SK-N-SH (cell line): ENCODE results near the gene CCSER1. TPM values are rescaled to one million over a fixed set of nuclear protein-coding genes. Genes with fewer than 3 reads are reported as not detected.

Experiments used
- CTCF ChIA-PET: fragments of 300-600, 350-600 bp; formaldehyde crosslinking; extraction: SDS; loops from one replicate; lab custom pipeline; 2021; lab: Yijun Ruan, JAX
- POLR2A ChIA-PET: fragments of 350-600 bp; sonication (Branson Sonifier 250); formaldehyde crosslinking; extraction: SDS; loops from one replicate; lab custom pipeline; 2020; ENCODE audit warnings: antibody characterized with exemption, inconsistent platforms; lab: Yijun Ruan, JAX
- DNase-seq: peaks from one replicate; pipeline ENCODE4 v3.0.0; 2012
- H2AFZ ChIP-seq: fragments of 200-600 bp; sonication (generic); 2 replicates; pipeline ENCODE4 v1.8.1; 2016; ENCODE audit warnings: antibody characterized with exemption, mild to moderate bottlenecking, low read depth
- H3F3A ChIP-seq: fragments of 200-600 bp; sonication (generic); replicated peaks from 2 replicates; pipeline ENCODE3; 2016; ENCODE audit warnings: antibody characterized with exemption, mild to moderate bottlenecking; ENCODE audit not compliant: insufficient read depth
- H3K27ac ChIP-seq, 2 experiments: fragments of 200-500 bp in 1 of 2; fragments of 200-600 bp in 1 of 2; sonication (Bioruptor generic) in 1 of 2; sonication (generic), shearing (Covaris generic) in 1 of 2; 2 replicates each; pipeline versions ENCODE4 v1.5.1 to v1.6.1; 2014 to 2016; ENCODE audit warnings: low read depth in 2 of 2, inconsistent platforms in 1 of 2, low read length in 1 of 2, mild to moderate bottlenecking in 1 of 2, mixed read lengths in 1 of 2
- H3K27me3 ChIP-seq: fragments of 200-600 bp; sonication (generic), shearing (Covaris generic); 2 replicates; pipeline ENCODE4 v1.6.1; 2016; ENCODE audit warnings: mixed run types; ENCODE audit not compliant: insufficient read depth
- H3K36me3 ChIP-seq, 2 experiments: fragments of 200-500 bp in 1 of 2; fragments of 200-600 bp in 1 of 2; sonication (Bioruptor generic) in 1 of 2; sonication (generic) in 1 of 2; replicated peaks in 1 of 2; 2 replicates each; pipeline versions ENCODE3 to v1.5.1; 2014 to 2016; ENCODE audit warnings: low read length in 1 of 2, mild to moderate bottlenecking in 1 of 2; ENCODE audit not compliant: insufficient read depth in 2 of 2, control insufficient read depth in 1 of 2
- H3K4me1 ChIP-seq, 2 experiments: fragments of 200-500 bp in 1 of 2; fragments of 200-600 bp in 1 of 2; sonication (Bioruptor generic) in 1 of 2; sonication (generic), shearing (Covaris generic) in 1 of 2; 2 replicates each; pipeline versions ENCODE4 v1.5.1 to v1.6.1; 2014 to 2016; ENCODE audit warnings: low read depth in 1 of 2, low read length in 1 of 2, mixed run types in 1 of 2; ENCODE audit not compliant: insufficient read depth in 2 of 2, control insufficient read depth in 1 of 2
- H3K4me2 ChIP-seq: fragments of 200-600 bp; sonication (generic), shearing (Covaris generic); 2 replicates; pipeline ENCODE4 v1.6.1; 2017; ENCODE audit warnings: mixed run types
- H3K4me3 ChIP-seq, 2 experiments: fragments of 200-500 bp in 1 of 2; fragments of 200-600 bp in 1 of 2; sonication (Bioruptor generic) in 1 of 2; sonication (generic), shearing (Covaris generic) in 1 of 2; 2 replicates each; pipeline versions ENCODE4 v1.5.1 to v1.8.1; 2014 to 2016; ENCODE audit warnings: low read depth in 2 of 2, inconsistent platforms in 1 of 2, low read length in 1 of 2, mild to moderate bottlenecking in 1 of 2, mixed read lengths in 1 of 2, moderate library complexity in 1 of 2
- H3K79me2 ChIP-seq: fragments of 200-600 bp; sonication (generic); 2 replicates; pipeline ENCODE4 v1.8.1; 2017; ENCODE audit warnings: mild to moderate bottlenecking; ENCODE audit not compliant: insufficient read depth
- H3K9ac ChIP-seq: fragments of 200-600 bp; sonication (generic); 2 replicates; pipeline ENCODE4 v1.6.1; 2017; ENCODE audit warnings: mixed run types
- H3K9me2 ChIP-seq: fragments of 200-600 bp; sonication (generic); 2 replicates; pipeline ENCODE4 v1.6.1; 2017; ENCODE audit warnings: mixed run types
- H3K9me3 ChIP-seq: fragments of 200-600 bp; sonication (generic); 2 replicates; pipeline ENCODE4 v1.6.1; 2017; ENCODE audit warnings: mixed run types, mild to moderate bottlenecking, moderate library complexity
- H4K20me1 ChIP-seq: fragments of 200-600 bp; sonication (generic); 2 replicates; pipeline ENCODE4 v1.6.1; 2017; ENCODE audit warnings: mild to moderate bottlenecking, mixed run types; ENCODE audit not compliant: insufficient read depth
- CTCF ChIP-seq: fragments of 200-600 bp; sonication (generic); IDR thresholded peaks from 2 replicates; pipeline ENCODE4 v1.6.1; 2017; ENCODE audit warnings: antibody characterized with exemption, mild to moderate bottlenecking, moderate library complexity
- ELF1 ChIP-seq: IDR thresholded peaks from 2 replicates; pipeline ENCODE4 v1.4.0; 2012
- EP300 ChIP-seq, 2 experiments: IDR thresholded peaks; 2 replicates each; pipeline versions ENCODE4 v1.4.0 to v1.6.1; 2012; ENCODE audit warnings: borderline replicate concordance in 1 of 2, low read depth in 1 of 2, low read length in 1 of 2
- GABPA ChIP-seq: IDR thresholded peaks from 2 replicates; pipeline ENCODE4 v1.4.0; 2012; ENCODE audit warnings: low read depth, mild to moderate bottlenecking
- GATA2 ChIP-seq: sonication (generic); formaldehyde crosslinking; IDR thresholded peaks from 2 replicates; pipeline ENCODE4 v1.5.0; 2020; ENCODE audit warnings: mild to moderate bottlenecking, missing genetic modification reagents
- IRF3 ChIP-seq: fragments of 150-350 bp; IDR thresholded peaks from 2 replicates; pipeline ENCODE4 v1.6.1; 2016; ENCODE audit warnings: mild to moderate bottlenecking, low read depth, low read length
- JUND ChIP-seq: IDR thresholded peaks from 2 replicates; pipeline ENCODE4 v1.4.0; 2012
- MEF2A ChIP-seq: IDR thresholded peaks from 2 replicates; pipeline ENCODE4 v1.4.0; 2012; ENCODE audit warnings: low read depth, borderline replicate concordance
- MXI1 ChIP-seq: IDR thresholded peaks from 2 replicates; pipeline ENCODE4 v1.6.1; 2012; ENCODE audit warnings: mild to moderate bottlenecking, low read depth, low read length, improper control_type of control experiment
- NFIC ChIP-seq: IDR thresholded peaks from 2 replicates; pipeline ENCODE4 v1.4.0; 2012; ENCODE audit warnings: borderline replicate concordance
- RCOR1 ChIP-seq: fragments of 150-350 bp; IDR thresholded peaks from 2 replicates; pipeline ENCODE4 v1.6.1; 2017; ENCODE audit warnings: antibody characterized with exemption, low read length
- RXRA ChIP-seq: IDR thresholded peaks from 2 replicates; pipeline ENCODE4 v1.4.0; 2012; ENCODE audit warnings: low read depth, mild to moderate bottlenecking, borderline replicate concordance
- SMC3 ChIP-seq: IDR thresholded peaks from 2 replicates; pipeline ENCODE4 v1.6.1; 2012; ENCODE audit warnings: low read depth, low read length, improper control_type of control experiment
- TCF12 ChIP-seq: IDR thresholded peaks from 2 replicates; pipeline ENCODE4 v1.4.0; 2012
- ZBTB33 ChIP-seq: IDR thresholded peaks from 2 replicates; pipeline ENCODE4 v1.4.0; 2012; ENCODE audit warnings: low read depth, borderline replicate concordance
- WGBS: methylation state at CpG from one replicate; pipeline ENCODE4 v1.1.6; 2017; ENCODE audit warnings: low lambda C conversion rate; 5-methylcytosine and 5-hydroxymethylcytosine counted together
- polyA plus RNA-seq, 3 experiments: library from polyadenylated mRNA; depleted of rRNA; stranded (reverse); fragments of >200 nt; gene quantifications; 2 replicates each; pipeline ENCODE4 v1.2.3, GENCODE V29; 2012

CCSER1 gene
- polyA plus RNA-seq, 1 of the 3 experiments (the other 2 are of a cell fraction) = 0.05 TPM

- POLR2A ChIA-PET = no interaction called here
- Histone ChIP-seq H3K36me3 (no peaks in the 10 kb centered on the region), H2AFZ (no peak overlapping the region), H3K9me3 (no peaks in the 10 kb centered on the region), H3K4me2 (no peak overlapping the region), H3K9ac (no peak overlapping the region), H3K4me1 (peaks cover 0 to 2% of the 10 kb centered on the region in 2 experiments; a peak in 1 of 4 replicates), H3K79me2 (no peaks in the 10 kb centered on the region), H3F3A (no peaks in the 10 kb centered on the region), H3K27me3 (no peaks in the 10 kb centered on the region), H3K9me2 (no peaks in the 10 kb centered on the region), H3K27ac (no peak overlapping the region), H3K4me3 (no peak overlapping the region), H4K20me1 (no peaks in the 10 kb centered on the region)
- TF ChIP-seq IRF3 (no peak), SMC3 (no peak), EP300 (IDR thresholded peaks at IDR 0.05; ENCODE audit: borderline replicate concordance in 1 of 2, low read depth in 1 of 2, low read length in 1 of 2) (no peak)
- WGBS = 5% methylated on average over 1 of the region's 1 CpG
- DNase-seq = no peak
- CTCF ChIA-PET = no interaction called here
These were observed 1000.6 kb downstream of the CCSER1 start for GRCh38 chr4:91127831-91128230.

DNA sequence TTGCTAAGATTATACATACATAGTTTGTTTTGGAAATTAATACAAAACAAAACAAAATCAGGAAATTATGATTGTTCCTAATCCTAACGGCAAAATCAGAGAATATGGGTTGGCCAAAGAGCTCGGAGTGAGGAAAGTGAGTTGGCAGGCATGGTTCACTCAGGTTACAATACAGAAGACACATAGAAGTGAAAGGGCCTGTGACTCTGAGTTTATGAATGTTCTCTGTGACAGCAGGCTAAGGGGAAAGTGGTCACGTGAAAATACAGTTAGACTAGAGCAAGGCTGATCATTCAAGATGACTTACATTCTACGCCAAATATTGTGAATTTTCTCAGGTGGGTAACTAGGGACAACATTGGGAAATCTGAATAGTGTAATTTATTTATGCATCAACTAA, 1001.3 kb downstream of the CCSER1 start:
- ChIA-PET CTCF (no interaction called here), POLR2A (no interaction called here)
- Histone ChIP-seq H4K20me1 (no peaks in the 10 kb centered on the region), H3K79me2 (no peaks in the 10 kb centered on the region), H3K9me2 (no peaks in the 10 kb centered on the region), H3K4me3 (no peak overlapping the region), H2AFZ (no peak overlapping the region), H3K9ac (no peak overlapping the region), H3K36me3 (no peaks in the 10 kb centered on the region), H3K9me3 (no peaks in the 10 kb centered on the region), H3K4me1 (peaks cover 0 to 2% of the 10 kb centered on the region in 2 experiments; a peak in 1 of 4 replicates), H3K27ac (no peak overlapping the region), H3F3A (no peaks in the 10 kb centered on the region), H3K4me2 (no peak overlapping the region), H3K27me3 (no peaks in the 10 kb centered on the region)
- TF ChIP-seq ZBTB33 (no peak), CTCF (no peak), RCOR1 (no peak), JUND (no peak), NFIC (no peak), MEF2A (no peak), MXI1 (no peak), RXRA (no peak), TCF12 (no peak), GABPA (no peak), ELF1 (no peak), GATA2 (CRISPR knock-in tag) (no peak), SMC3 (no peak), EP300 (IDR thresholded peaks at IDR 0.05; ENCODE audit: borderline replicate concordance in 1 of 2, low read depth in 1 of 2, low read length in 1 of 2) (no peak)
- DNase-seq = no peak
- WGBS = 64% methylated on average over 4 of the region's 4 CpGs
